Measurements from ENCODE around the gene SEMA3F.

Gene SEMA3F

GRCh38 chr3:50133283-50133615, 21.9 kb upstream of the SEMA3F start:
- no peaks in the 10 kb centered on the region for H3K27me3 ChIP-seq (ENCODE audit: insufficient read depth, low read length, poor library complexity)
- H3K4me2 ChIP-seq (ENCODE audit: insufficient read depth, low read length), result no peak overlapping the region
- no peak overlapping the region for H3K9ac ChIP-seq (ENCODE audit: low read depth, low read length)
- H3K4me1 ChIP-seq (ENCODE audit: insufficient read depth, low read length), result peaks cover 3% of the 10 kb centered on the region
- H2AFZ ChIP-seq (ENCODE audit: low read depth, low read length), result no peak overlapping the region
- no peak overlapping the region for H3K4me3 ChIP-seq (ENCODE audit: low read depth in 1 of 2, low read length in 2 of 2)
- H3K27ac ChIP-seq (ENCODE audit: low read length), result no peak overlapping the region
- H4K20me1 ChIP-seq (ENCODE audit: insufficient read depth, low read length), result peaks cover 4% of the 10 kb centered on the region
- DNase-seq, result no peak
- H3K9me3 ChIP-seq (ENCODE audit: insufficient read depth, low read length, severe bottlenecking), result no peaks in the 10 kb centered on the region
- no peaks in the 10 kb centered on the region for H3K79me2 ChIP-seq (ENCODE audit: insufficient read depth, low read length)
- no peak for TF ChIP-seq CTCF (IDR thresholded peaks at IDR 0.05; ENCODE audit: borderline replicate concordance, extremely low read depth, low read length, poor library complexity, severe bottlenecking)
- no peak for TF ChIP-seq EZH2 (IDR thresholded peaks at IDR 0.05; ENCODE audit: borderline replicate concordance, low read depth, low read length, severe bottlenecking)
- H3K36me3 ChIP-seq (ENCODE audit: insufficient read depth, low read length), result no peaks in the 10 kb centered on the region
- no peak for ATAC-seq (ENCODE audit: insufficient read depth, low read depth)

GRCh38 chr3:50134367-50134766, 20.8 kb upstream of the SEMA3F start:
- no peak for DNase-seq
- H2AFZ ChIP-seq (ENCODE audit: low read depth, low read length), result no peak overlapping the region
- H3K79me2 ChIP-seq (ENCODE audit: insufficient read depth, low read length), result no peaks in the 10 kb centered on the region
- no peak for TF ChIP-seq CTCF (IDR thresholded peaks at IDR 0.05; ENCODE audit: borderline replicate concordance, extremely low read depth, low read length, poor library complexity, severe bottlenecking)
- TF ChIP-seq EZH2 (IDR thresholded peaks at IDR 0.05; ENCODE audit: borderline replicate concordance, low read depth, low read length, severe bottlenecking), result no peak
- no peak overlapping the region for H3K9ac ChIP-seq (ENCODE audit: low read depth, low read length)
- H3K4me1 ChIP-seq (ENCODE audit: insufficient read depth, low read length), result peaks cover 14% of the 10 kb centered on the region
- no peaks in the 10 kb centered on the region for H3K9me3 ChIP-seq (ENCODE audit: insufficient read depth, low read length, severe bottlenecking)
- H3K36me3 ChIP-seq (ENCODE audit: insufficient read depth, low read length), result no peaks in the 10 kb centered on the region
- H4K20me1 ChIP-seq (ENCODE audit: insufficient read depth, low read length), result peaks cover 7% of the 10 kb centered on the region
- H3K27me3 ChIP-seq (ENCODE audit: insufficient read depth, low read length, poor library complexity), result no peaks in the 10 kb centered on the region
- no peak for ATAC-seq (ENCODE audit: insufficient read depth, low read depth)
- H3K27ac ChIP-seq (ENCODE audit: low read length), result no peak overlapping the region
- no peak overlapping the region for H3K4me2 ChIP-seq (ENCODE audit: insufficient read depth, low read length)
- H3K4me3 ChIP-seq (ENCODE audit: low read depth in 1 of 2, low read length in 2 of 2), result no peak overlapping the region

- Histone ChIP-seq H3K4me3 (ENCODE audit: low read depth in 1 of 2, low read length in 2 of 2) (no peak overlapping the region), H3K9me3 (ENCODE audit: insufficient read depth, low read length, severe bottlenecking) (no peaks in the 10 kb centered on the region), H3K36me3 (ENCODE audit: insufficient read depth, low read length) (no peaks in the 10 kb centered on the region), H4K20me1 (ENCODE audit: insufficient read depth, low read length) (peaks cover 7% of the 10 kb centered on the region), H3K79me2 (ENCODE audit: insufficient read depth, low read length) (no peaks in the 10 kb centered on the region), H3K9ac (ENCODE audit: low read depth, low read length) (no peak overlapping the region), H3K27ac (ENCODE audit: low read length) (no peak overlapping the region), H3K27me3 (ENCODE audit: insufficient read depth, low read length, poor library complexity) (no peaks in the 10 kb centered on the region), H2AFZ (ENCODE audit: low read depth, low read length) (no peak overlapping the region), H3K4me2 (ENCODE audit: insufficient read depth, low read length) (no peak overlapping the region), H3K4me1 (ENCODE audit: insufficient read depth, low read length) (peaks cover 14% of the 10 kb centered on the region)
- DNase-seq (no peak), ATAC-seq (ENCODE audit: insufficient read depth, low read depth) (no peak)
- no peak for TF ChIP-seq CTCF (IDR thresholded peaks at IDR 0.05; ENCODE audit: borderline replicate concordance, extremely low read depth, low read length, poor library complexity, severe bottlenecking)
- no peak for TF ChIP-seq EZH2 (IDR thresholded peaks at IDR 0.05; ENCODE audit: borderline replicate concordance, low read depth, low read length, severe bottlenecking)
Measured at GRCh38 chr3:50135964-50136363, 19.2 kb upstream of the SEMA3F start.

All from DND-41 (cell line).